ENCODE measurements around the gene PDE1C.

The PDE1C gene

GRCh38 chr7:32074787-32075585, 4.8 kb upstream of the PDE1C start:
- no peak for FAIRE-seq

- no peak for FAIRE-seq
Observed at GRCh38 chr7:32073533-32073932, 3.3 kb upstream of the PDE1C start.

- no peak for FAIRE-seq
Observed at GRCh38 chr7:32072397-32072796, 2.2 kb upstream of the PDE1C start.

- no peak for FAIRE-seq
Observed at GRCh38 chr7:32071466-32072091, 1.4 kb upstream of the PDE1C start.

- no peak for FAIRE-seq
Observed at GRCh38 chr7:32070051-32070405, 179 bp downstream of the PDE1C start.

- FAIRE-seq, result no peak
Observed at GRCh38 chr7:32069116-32069650, 1.0 kb downstream of the PDE1C start.

- FAIRE-seq, result no peak
Observed at GRCh38 chr7:32068411-32069101, 1.7 kb downstream of the PDE1C start.

- no peak for FAIRE-seq
Observed at GRCh38 chr7:32066441-32066840, 3.8 kb downstream of the PDE1C start.

GRCh38 chr7:32063614-32064013, 6.6 kb downstream of the PDE1C start:
- FAIRE-seq, result no peak

GRCh38 chr7:32062150-32062549, 8.1 kb downstream of the PDE1C start:
- no peak for FAIRE-seq

- FAIRE-seq, result no peak
Observed at GRCh38 chr7:32061346-32061745, 8.9 kb downstream of the PDE1C start.

- no peak for FAIRE-seq
Observed at GRCh38 chr7:32059289-32060011, 10.8 kb downstream of the PDE1C start.

GRCh38 chr7:32058002-32058401, 12.2 kb downstream of the PDE1C start:
- FAIRE-seq, result no peak

GRCh38 chr7:32056767-32057166, 13.4 kb downstream of the PDE1C start:
- FAIRE-seq, result no peak

- no peak for FAIRE-seq
Observed at GRCh38 chr7:32053204-32053603, 17.0 kb downstream of the PDE1C start.

GRCh38 chr7:32051128-32051527, 19.1 kb downstream of the PDE1C start:
- no peak for FAIRE-seq

GRCh38 chr7:32049599-32049998, 20.6 kb downstream of the PDE1C start:
- no peak for FAIRE-seq

GRCh38 chr7:32048970-32049491, 21.2 kb downstream of the PDE1C start:
- no peak for FAIRE-seq

GRCh38 chr7:32047801-32048200, 22.4 kb downstream of the PDE1C start:
- FAIRE-seq, result no peak

- FAIRE-seq, result no peak
Observed at GRCh38 chr7:32047075-32047474, 23.1 kb downstream of the PDE1C start.

- no peak for FAIRE-seq
Observed at GRCh38 chr7:32045228-32045627, 25.0 kb downstream of the PDE1C start.

- no peak for FAIRE-seq
Observed at GRCh38 chr7:32044739-32045138, 25.5 kb downstream of the PDE1C start.

- FAIRE-seq, result no peak
Observed at GRCh38 chr7:32043688-32044087, 26.5 kb downstream of the PDE1C start.

All from A204.1 (cell line).